Ramos (cell line): ENCODE measurements around the gene BAIAP2L2.
"Not testable (repeated sequence)": the region's sequence is repeated elsewhere in the genome, so short reads cannot be mapped to it uniquely, and the experiment has no call there.

Experiments used
- in situ Hi-C: fragments of 300-500 bp; cut with MboI; formaldehyde crosslinking; loops from one replicate; pipeline ENCODE4 v1.14.3; 2022; ENCODE audit warnings: low sequenced_read_pairs; ENCODE audit not compliant: unreplicated experiment

Gene BAIAP2L2

GRCh38 chr22:38043151-38044039 lies 67.1 kb downstream of the BAIAP2L2 start:
- in situ Hi-C loops = no loop called here

GRCh38 chr22:38042488-38042790 lies 68.0 kb downstream of the BAIAP2L2 start:
- in situ Hi-C loops = no loop called here

GRCh38 chr22:38041760-38042487 lies 68.6 kb downstream of the BAIAP2L2 start:
- in situ Hi-C loops = no loop called here

- in situ Hi-C loops = no loop called here
These were observed 69.3 kb downstream of the BAIAP2L2 start for GRCh38 chr22:38040953-38041759.

- in situ Hi-C loops = no loop called here
These were observed 71.3 kb downstream of the BAIAP2L2 start for GRCh38 chr22:38038890-38039812.

- in situ Hi-C loops = no loop called here
These were observed 72.1 kb downstream of the BAIAP2L2 start for GRCh38 chr22:38038426-38038825.

GRCh38 chr22:38037367-38038150 lies 72.9 kb downstream of the BAIAP2L2 start:
- in situ Hi-C loops = not testable (repeated sequence)

GRCh38 chr22:38036392-38037062 lies 74.0 kb downstream of the BAIAP2L2 start:
- in situ Hi-C loops = no loop called here

- in situ Hi-C loops = no loop called here
These were observed 75.0 kb downstream of the BAIAP2L2 start for GRCh38 chr22:38035530-38035885.
